ENCODE measurements around the gene NTM.

The NTM gene

DNA sequence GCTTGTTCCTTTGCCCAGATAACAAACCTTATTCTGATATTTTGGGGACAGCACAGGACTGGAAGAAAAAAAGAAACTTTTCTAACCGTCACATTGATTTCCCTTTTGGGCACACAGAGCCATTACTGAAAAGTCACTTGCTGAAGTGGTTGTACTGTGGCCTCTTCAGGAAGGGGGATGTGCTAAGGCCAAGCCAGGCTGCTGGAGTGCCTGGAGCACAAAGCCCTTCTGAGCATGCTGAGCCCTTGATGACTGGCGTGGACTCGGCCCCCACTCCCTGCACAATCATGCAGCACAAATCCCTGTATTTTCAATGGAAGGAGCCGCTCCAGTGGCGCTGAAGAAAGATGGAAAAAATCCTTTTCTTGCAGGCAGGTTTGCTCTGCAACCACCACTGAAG is 164.2 kb downstream of the NTM start:
- H3K36me3 ChIP-seq: no peaks in the 10 kb centered on the region
- DNase-seq: peak; percentile 70
- no peak overlapping the region for H3K4me3 ChIP-seq (ENCODE audit: low read depth, low read length)
- no peak for TF ChIP-seq CTCF (IDR thresholded peaks at IDR 0.05; ENCODE audit: low read depth, low read length)
- H3K27me3 ChIP-seq (ENCODE audit: insufficient read depth, low read depth, severe bottlenecking): no peaks in the 10 kb centered on the region
- H3K27ac ChIP-seq: no peak overlapping the region
- H3K9me3 ChIP-seq (ENCODE audit: severe bottlenecking): no peaks in the 10 kb centered on the region

- no peak for TF ChIP-seq CTCF (IDR thresholded peaks at IDR 0.05; ENCODE audit: low read depth, low read length)
- no peak for DNase-seq
- Histone ChIP-seq H3K9me3 (ENCODE audit: severe bottlenecking) (no peaks in the 10 kb centered on the region), H3K27me3 (ENCODE audit: insufficient read depth, low read depth, severe bottlenecking) (no peaks in the 10 kb centered on the region), H3K36me3 (no peaks in the 10 kb centered on the region), H3K27ac (no peak overlapping the region), H3K4me3 (ENCODE audit: low read depth, low read length) (no peak overlapping the region)
Observed at GRCh38 chr11:131536159-131536558, 165.7 kb downstream of the NTM start.

GRCh38 chr11:131537196-131537595 is 166.8 kb downstream of the NTM start:
- peak; percentile 30 for DNase-seq
- Histone ChIP-seq H3K27ac (no peak overlapping the region), H3K36me3 (no peaks in the 10 kb centered on the region), H3K27me3 (ENCODE audit: insufficient read depth, low read depth, severe bottlenecking) (no peaks in the 10 kb centered on the region), H3K4me3 (ENCODE audit: low read depth, low read length) (no peak overlapping the region), H3K9me3 (ENCODE audit: severe bottlenecking) (peaks cover 2% of the 10 kb centered on the region)
- TF ChIP-seq CTCF (IDR thresholded peaks at IDR 0.05; ENCODE audit: low read depth, low read length): no peak

DNA sequence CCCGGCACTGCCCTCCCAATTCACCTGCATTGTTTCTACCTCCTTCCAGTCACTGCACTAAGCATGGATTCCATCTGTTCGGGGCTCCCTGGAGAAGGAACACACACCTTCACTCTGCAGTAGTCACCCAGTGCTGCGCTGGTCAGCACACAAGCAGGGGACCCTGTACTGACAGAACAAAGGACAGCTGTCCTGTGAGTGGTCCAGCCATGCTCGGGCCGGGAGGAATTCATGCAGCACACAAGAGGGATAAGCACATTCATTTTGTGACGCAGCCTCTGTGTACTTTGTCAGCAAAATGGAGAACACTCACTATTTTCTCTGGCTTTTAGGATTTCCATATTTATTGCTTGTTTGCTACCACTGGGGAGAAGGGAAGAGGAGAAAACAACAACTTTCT is 167.3 kb downstream of the NTM start:
- DNase-seq: no peak
- H3K9me3 ChIP-seq (ENCODE audit: severe bottlenecking): peaks cover 2% of the 10 kb centered on the region
- no peak overlapping the region for H3K4me3 ChIP-seq (ENCODE audit: low read depth, low read length)
- H3K36me3 ChIP-seq: no peaks in the 10 kb centered on the region
- H3K27me3 ChIP-seq (ENCODE audit: insufficient read depth, low read depth, severe bottlenecking): no peaks in the 10 kb centered on the region
- H3K27ac ChIP-seq: no peak overlapping the region
- TF ChIP-seq CTCF (IDR thresholded peaks at IDR 0.05; ENCODE audit: low read depth, low read length): no peak

- Histone ChIP-seq H3K9me3 (ENCODE audit: severe bottlenecking) (peaks cover 2% of the 10 kb centered on the region), H3K4me3 (ENCODE audit: low read depth, low read length) (no peak overlapping the region), H3K27me3 (ENCODE audit: insufficient read depth, low read depth, severe bottlenecking) (no peaks in the 10 kb centered on the region), H3K36me3 (no peaks in the 10 kb centered on the region), H3K27ac (no peak overlapping the region)
- peak; percentile 65 for DNase-seq
- no peak for TF ChIP-seq CTCF (IDR thresholded peaks at IDR 0.05; ENCODE audit: low read depth, low read length)
Observed at GRCh38 chr11:131538322-131538721, 167.9 kb downstream of the NTM start.

DNA sequence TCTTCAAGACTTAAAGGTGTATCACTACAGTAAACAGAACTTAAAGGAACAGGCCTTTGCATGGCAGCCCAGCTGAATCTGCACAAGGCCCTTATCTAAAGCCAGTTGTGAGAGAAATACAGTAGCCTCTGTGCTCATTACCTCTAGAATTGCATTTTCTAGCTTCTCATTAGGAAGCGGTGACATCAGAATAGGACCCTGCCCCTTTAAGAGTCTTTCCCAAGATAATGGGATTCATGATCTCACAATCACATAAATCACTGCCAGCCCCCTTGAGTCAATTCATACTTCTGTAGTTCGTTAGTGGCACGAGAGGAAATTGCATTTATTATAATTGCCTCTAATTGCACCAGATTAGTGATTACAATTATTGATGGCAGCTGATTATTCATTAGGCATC is 170.3 kb downstream of the NTM start:
- H3K27me3 ChIP-seq (ENCODE audit: insufficient read depth, low read depth, severe bottlenecking): no peaks in the 10 kb centered on the region
- no peak for TF ChIP-seq CTCF (IDR thresholded peaks at IDR 0.05; ENCODE audit: low read depth, low read length)
- DNase-seq: no peak

More for the DNA sequence above, 170.3 kb downstream of the NTM start:
- Histone ChIP-seq H3K4me3 (ENCODE audit: low read depth, low read length) (no peak overlapping the region), H3K27ac (no peak overlapping the region), H3K9me3 (ENCODE audit: severe bottlenecking) (peaks cover 2% of the 10 kb centered on the region), H3K36me3 (no peaks in the 10 kb centered on the region)

All from WERI-Rb-1 (cell line).